Measurements from ENCODE around the gene RABGAP1.

DNA sequence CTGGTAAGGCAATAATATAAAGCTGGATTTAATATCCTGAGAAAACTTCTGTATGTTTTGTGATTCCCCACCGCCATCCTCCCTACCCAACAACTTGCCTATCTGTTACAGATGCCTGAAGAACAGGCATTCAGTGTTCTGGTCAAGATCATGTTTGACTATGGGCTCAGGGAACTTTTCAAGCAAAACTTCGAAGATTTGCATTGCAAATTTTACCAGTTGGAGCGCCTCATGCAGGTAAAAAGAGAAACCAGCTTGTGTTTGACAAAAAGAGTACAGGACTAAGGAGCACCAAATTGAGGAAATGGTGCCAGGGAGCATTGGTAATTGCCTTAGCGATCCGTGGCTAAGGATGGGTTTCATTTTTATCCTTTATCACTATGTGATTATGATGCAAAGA lies 132.6 kb downstream of the RABGAP1 start:
- TF ChIP-seq CTCF (conservative IDR thresholded peaks at IDR 0.05; ENCODE audit: low read depth, low read length) (no peak), EZH2 (IDR thresholded peaks at IDR 0.05; ENCODE audit: borderline replicate concordance, low read depth, low read length, poor library complexity, severe bottlenecking) (no peak)

All from A673 (cell line).